HG03575 (cell line): Measurements from ENCODE around the gene ZNF254.

Experiments
- ATAC-seq: cut with Tn5 transposase; IDR thresholded peaks from one replicate; pipeline ENCODE4 v1.9.1; 2021; ENCODE audit not compliant: unreplicated experiment, insufficient number of reproducible peaks, low FRiP score; ENCODE audit errors: extremely low read depth

Gene ZNF254

GRCh38 chr19:24166055-24166454, 79.1 kb downstream of the ZNF254 start:
- no peak for ATAC-seq

- no peak for ATAC-seq
Measured at GRCh38 chr19:24173882-24174281, 86.9 kb downstream of the ZNF254 start.

GRCh38 chr19:24177686-24178085, 90.7 kb downstream of the ZNF254 start:
- no peak for ATAC-seq

- no peak for ATAC-seq
Measured at GRCh38 chr19:24178207-24178606, 91.2 kb downstream of the ZNF254 start.
